Measurements from ENCODE around the gene HS3ST4.
"Not testable (repeated sequence)": the region's sequence is repeated elsewhere in the genome, so short reads cannot be mapped to it uniquely, and the experiment has no call there.

Gene HS3ST4

DNA sequence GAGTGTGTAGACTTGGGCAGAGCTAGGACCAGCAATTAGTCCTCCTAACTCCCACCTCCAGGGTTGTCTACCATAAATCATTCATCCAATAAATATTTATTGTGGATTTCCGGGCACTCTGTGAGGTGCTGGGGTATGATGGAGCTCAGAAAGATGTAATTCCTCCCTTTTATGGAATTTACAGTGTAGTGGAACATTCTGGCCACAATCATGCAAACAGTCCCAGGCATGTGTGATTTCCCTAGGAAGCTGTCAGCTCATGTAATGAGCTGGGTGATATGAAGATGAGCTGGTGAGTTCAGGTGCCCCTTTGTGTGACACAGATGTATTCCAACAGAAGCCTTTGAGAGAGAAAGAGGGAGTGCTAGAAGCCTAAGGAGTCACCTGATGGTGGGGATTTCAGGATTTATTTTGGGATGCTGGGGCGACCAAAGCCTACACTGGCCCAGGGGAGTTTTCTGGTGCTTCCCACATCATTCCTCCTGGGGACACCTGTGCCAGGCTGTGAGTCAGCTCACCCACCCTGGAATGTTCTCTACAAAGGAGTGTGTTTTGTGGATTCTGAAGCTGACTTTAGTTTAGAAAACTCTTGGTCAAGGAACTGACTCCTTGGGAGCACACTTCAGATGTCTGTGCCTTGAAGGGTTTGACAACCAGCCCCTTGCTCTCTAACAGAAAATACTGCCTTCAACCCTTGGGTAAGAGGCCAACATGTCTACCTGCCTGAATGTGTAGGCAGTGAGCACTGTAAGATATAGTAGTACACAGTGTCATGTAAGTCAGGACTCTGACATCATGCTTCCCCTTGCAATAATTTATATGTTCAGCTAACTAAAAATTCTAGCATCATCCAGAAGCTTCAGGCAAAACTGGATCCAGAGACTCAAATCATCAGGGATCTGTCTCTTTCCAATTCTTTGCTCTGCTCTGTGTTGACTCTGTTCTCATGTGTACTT, 42.9 kb downstream of the HS3ST4 start:
- no peak for DNase-seq

- no peak for DNase-seq
Measured at GRCh38 chr16:25735645-25736044, 43.9 kb downstream of the HS3ST4 start.

DNA sequence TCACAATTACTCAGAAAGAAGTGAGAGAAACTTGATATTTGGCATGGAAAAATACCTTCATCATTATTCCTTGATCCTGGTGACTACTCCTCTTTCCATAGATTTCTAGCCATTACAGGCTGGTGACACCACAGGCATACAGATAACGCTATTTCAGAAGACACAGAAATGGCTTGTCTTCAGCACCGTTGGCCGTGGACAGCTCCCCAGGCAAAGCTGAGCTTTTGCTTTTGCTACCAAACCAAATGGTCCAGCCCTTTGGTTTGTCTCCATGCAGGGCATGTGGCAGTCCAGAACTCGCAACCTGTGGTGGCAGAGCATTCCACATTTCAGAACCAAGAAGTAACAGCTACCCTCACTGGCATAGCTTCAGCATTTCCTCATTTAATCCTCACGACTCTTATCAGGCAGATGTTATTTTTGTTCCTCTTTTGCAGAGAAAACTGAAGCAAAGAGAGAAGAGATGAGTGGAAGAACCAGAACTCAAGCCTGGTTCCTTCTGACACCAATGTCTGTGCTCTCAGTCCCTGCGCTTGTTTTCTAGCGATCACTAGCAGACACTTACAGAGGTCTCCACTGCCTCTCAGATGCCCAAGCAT, 55.5 kb downstream of the HS3ST4 start:
- no peak for DNase-seq

- no peak for DNase-seq
Measured at GRCh38 chr16:25748092-25748654, 56.4 kb downstream of the HS3ST4 start.

- no peak for DNase-seq
Measured at GRCh38 chr16:25750488-25751216, 58.9 kb downstream of the HS3ST4 start.

GRCh38 chr16:25751230-25751835, 59.6 kb downstream of the HS3ST4 start:
- no peak for DNase-seq

- no peak for DNase-seq
Measured at GRCh38 chr16:25764466-25764865, 72.7 kb downstream of the HS3ST4 start.

DNA sequence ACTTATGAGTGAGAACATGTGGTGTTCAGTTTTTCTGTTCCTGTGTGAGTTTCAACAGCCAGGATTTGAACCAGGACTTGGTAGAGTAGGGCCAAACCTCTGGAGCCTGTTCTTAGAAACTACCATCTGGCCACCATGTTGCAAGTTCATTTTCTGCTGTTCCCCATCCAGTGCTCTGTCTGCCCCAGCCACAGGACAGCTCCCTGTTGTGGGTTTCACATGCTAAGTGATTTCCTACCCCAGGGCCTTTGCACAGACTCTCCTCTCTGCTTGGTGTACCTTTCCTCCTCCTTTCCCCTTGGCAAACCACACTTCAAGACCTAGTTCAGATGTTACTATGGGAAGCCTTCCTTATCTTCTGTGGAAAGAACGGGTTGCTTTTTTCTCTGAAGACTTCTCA, 79.5 kb downstream of the HS3ST4 start:
- no peak for DNase-seq

- DNase-seq: no peak
Measured at GRCh38 chr16:25771812-25772568, 80.2 kb downstream of the HS3ST4 start.

- not testable (repeated sequence) for DNase-seq
Measured at GRCh38 chr16:25776214-25776613, 84.5 kb downstream of the HS3ST4 start.

GRCh38 chr16:25783226-25783625, 91.5 kb downstream of the HS3ST4 start:
- DNase-seq: no peak

- no peak for DNase-seq
Measured at GRCh38 chr16:25785361-25785760, 93.6 kb downstream of the HS3ST4 start.

DNA sequence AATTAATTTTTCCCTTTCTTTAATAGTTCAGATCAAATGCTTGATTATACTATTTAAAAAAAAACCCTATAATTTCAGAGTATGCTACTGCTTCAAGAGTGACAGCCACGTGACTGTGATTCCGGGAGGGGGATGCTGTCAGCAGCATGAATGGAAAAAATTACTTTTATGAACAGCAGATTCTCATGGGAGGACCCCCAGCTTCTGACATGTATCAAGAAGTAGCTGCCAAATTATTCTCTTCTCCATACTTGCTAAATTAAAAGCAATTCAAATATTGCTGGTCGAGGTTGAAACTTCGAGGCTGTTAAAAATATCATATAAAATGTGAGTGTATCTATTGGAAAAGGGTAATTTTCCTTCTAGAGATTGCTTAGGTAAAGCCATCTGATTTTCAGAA, 95.0 kb downstream of the HS3ST4 start:
- DNase-seq: no peak

DNA sequence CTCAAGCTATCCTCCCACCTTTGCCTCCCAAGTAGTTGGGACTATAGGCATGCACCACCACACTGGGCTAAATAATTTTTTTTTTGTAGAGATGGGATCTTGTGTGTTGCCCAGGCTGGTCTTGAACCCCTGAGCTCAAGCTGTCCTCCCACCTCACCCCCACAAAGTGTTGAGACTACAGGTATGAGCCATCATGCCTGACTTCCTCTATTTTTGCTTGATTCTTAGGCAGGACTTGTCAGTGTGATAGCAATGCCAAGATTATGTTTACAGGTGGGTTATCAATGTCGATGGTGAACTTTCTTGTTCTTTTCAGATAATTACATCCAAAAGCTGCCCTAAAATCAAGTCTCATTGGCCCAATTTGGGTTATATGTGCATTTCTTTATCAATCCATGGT, 96.9 kb downstream of the HS3ST4 start:
- DNase-seq: no peak

- DNase-seq: no peak
Measured at GRCh38 chr16:25796239-25796638, 104.5 kb downstream of the HS3ST4 start.

DNA sequence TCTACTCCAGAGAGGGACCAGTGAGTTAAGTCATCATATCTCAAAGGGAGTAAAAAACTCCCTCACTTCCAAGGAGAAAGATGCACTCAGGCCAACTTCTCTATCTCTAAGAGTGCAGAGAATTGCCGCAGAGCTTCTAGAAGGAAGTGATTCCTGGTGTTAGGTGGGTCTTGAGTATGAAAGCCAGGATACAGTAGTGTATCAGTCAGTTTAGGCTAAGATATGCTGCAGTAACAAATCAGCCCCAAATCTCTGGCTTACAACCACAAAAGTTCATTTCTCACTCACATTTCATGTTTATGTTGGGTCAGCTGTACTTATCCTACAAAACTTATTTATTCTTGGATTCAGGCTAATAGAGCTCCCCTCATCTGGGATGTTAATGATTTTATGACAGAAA, 106.3 kb downstream of the HS3ST4 start:
- DNase-seq: no peak

DNA sequence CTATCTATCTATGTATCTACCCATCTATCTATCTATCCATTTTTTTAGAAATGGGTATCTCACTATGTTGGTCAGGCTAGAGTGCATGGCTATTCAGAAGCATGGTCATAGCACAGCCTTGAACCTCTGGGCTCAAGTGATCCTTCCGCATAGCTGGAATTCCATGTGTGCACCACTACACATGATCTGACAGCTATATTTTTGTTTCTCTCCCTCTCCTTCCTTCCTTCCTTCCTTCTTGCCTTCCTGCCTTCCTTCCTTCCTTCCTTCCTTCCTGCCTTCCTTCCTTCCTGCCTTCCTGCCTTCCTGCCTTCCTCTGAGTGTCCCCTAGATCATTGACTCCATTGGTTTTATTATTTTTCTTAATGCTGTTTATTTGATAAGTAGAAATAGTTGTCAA, 108.1 kb downstream of the HS3ST4 start:
- no peak for DNase-seq

GRCh38 chr16:25812215-25812614, 120.5 kb downstream of the HS3ST4 start:
- DNase-seq: no peak

DNA sequence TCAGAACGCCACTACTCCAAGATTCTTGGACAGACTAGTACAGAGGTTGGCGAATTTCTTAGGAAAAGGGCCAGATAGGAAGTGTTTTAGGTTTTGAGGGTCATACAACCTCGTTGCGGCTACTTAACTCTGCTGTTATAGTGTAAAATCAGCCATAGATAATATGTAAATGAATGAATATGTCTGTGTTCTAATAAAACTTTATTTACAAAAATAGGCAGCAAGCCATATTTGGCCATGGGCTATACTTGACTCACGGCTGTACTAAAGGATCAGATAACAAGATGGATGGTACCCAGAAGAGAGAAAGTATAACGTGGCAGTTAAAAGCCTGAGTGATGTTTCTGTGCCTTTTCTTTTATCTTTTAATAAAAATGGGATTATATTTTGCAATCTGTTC, 125.5 kb downstream of the HS3ST4 start:
- DNase-seq: no peak

- no peak for DNase-seq
Measured at GRCh38 chr16:25817876-25818275, 126.1 kb downstream of the HS3ST4 start.

DNA sequence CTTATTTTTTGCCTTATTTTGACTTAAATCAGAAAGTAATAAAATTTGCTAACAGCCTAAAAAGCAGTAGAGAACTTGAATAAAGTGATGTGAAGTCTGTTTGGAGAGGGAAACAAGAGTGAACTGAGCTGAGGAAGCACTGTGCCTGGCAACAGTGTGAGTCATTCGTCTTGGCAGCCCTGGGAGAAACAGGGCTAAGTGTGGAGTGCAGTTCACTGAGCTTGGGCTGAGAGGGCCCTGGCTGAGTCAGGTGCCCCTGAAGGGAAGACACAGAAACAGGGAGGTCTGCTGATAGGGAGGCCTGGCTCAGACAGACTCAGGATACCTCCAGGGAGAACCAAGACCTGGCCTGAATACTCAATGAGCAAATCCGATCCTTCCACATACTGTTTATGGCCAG, 132.1 kb downstream of the HS3ST4 start:
- no peak for DNase-seq

- DNase-seq: no peak
Measured at GRCh38 chr16:25827709-25828108, 135.9 kb downstream of the HS3ST4 start.

Measured in NCI-H1417 treated with DMSO at 0.1 percent for 48 hours (cell line).